ENCODE results near the gene NMRK1. TPM values are rescaled to one million over a fixed set of nuclear protein-coding genes. Genes with fewer than 3 reads are reported as not detected.

Gene NMRK1
- total RNA-seq, 1 experiment from 2014 or later = 9.7 TPM

DNA sequence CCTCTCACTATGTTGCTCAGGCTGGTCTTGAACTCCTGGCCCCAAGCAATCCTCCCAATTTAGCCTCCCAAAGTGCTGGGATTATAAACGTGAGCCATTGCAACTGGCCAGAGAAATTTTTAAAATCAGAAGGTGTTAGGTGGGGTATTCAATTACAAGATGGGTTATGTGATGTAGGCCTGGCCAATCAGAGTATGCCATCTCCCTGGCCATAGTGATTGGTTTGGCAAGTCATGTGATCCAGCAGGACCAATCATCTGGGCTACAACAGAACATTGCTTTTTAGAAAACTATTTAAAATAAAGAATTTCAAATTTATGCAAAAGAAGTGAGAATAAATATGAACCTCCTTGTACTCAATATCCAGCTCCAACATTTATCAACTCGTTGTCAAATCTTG, 22.4 kb downstream of the NMRK1 start:
- Histone ChIP-seq H3K36me3 (ENCODE audit: low read depth, low read length) (no peaks in the 10 kb centered on the region), H3K9me3 (ENCODE audit: low read length) (no peaks in the 10 kb centered on the region), H3K4me2 (ENCODE audit: low read length) (no peak overlapping the region), H3K79me2 (ENCODE audit: low read length) (no peaks in the 10 kb centered on the region), H3K27ac (ENCODE audit: low read length) (no peak overlapping the region), H2AFZ (ENCODE audit: low read length) (no peak overlapping the region), H3F3A (ENCODE audit: low read length, unreplicated experiment) (no peaks in the 10 kb centered on the region), H4K20me1 (ENCODE audit: low read length) (no peaks in the 10 kb centered on the region), H3K4me1 (ENCODE audit: insufficient read depth, low read length) (no peaks in the 10 kb centered on the region), H3K4me3 (ENCODE audit: low read length) (no peak overlapping the region), H3K9me2 (replicated peaks; ENCODE audit: low read length) (no peaks in the 10 kb centered on the region), H3K9ac (ENCODE audit: low read length) (no peak overlapping the region), H3K27me3 (ENCODE audit: low read length) (no peaks in the 10 kb centered on the region)
- DNase-seq (no peak), ATAC-seq (no peak)
- ChIA-PET POLR2A (ENCODE audit: unreplicated experiment) (no interaction called here), CTCF (no interaction called here)
- BruUV-seq (replicated peaks) = no TSS peak
- intact Hi-C loops (cut with micrococcal nuclease) = no loop called here
- TF ChIP-seq EZH2 (IDR thresholded peaks at IDR 0.05; ENCODE audit: low read length, unreplicated experiment) = no peak

DNA sequence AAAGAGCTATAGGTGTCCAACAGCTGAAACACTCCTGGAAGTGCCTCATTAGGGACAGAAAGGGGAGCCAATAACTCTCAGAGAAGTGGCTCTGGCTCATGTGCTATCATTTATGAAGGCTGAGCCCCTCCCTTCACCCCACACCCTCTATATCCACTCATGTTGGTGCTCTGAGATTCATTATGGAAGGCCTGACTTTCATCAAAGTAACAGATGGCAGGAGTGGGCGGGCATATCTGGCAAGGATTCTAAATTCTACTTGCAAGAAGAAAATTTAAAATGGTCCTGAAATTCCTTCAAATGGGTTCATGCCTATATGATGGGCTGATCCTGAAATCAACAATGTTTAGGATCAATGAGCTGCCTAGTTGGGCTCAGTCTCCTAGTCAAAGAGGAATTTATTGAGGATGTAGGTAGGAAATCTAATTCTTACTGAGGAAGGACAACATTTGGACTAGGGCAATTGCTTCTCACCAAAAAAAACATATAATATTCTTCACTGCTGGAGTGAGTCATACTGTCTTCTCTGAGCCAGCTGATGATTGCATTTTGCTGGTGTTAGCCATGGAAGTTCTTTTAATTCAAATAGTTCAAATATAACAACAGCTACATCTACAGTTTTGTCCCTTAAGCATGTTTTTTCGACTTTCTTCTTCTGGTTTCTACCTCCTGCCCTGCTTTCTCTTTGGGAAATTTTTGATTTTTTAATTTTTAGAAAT, 23.5 kb downstream of the NMRK1 start:
- H3K4me2 ChIP-seq (ENCODE audit: low read length) = no peak overlapping the region
- H3K36me3 ChIP-seq (ENCODE audit: low read depth, low read length) = no peaks in the 10 kb centered on the region
- ChIA-PET CTCF (no interaction called here), POLR2A (ENCODE audit: unreplicated experiment) (interaction anchor here (0.7 kb wide), 1 partner anchor 1733 kb away, joined by 3 read pairs; no protein-coding TSS in a partner anchor)
- H3K4me1 ChIP-seq (ENCODE audit: insufficient read depth, low read length) = no peaks in the 10 kb centered on the region
- H3K27me3 ChIP-seq (ENCODE audit: low read length) = no peaks in the 10 kb centered on the region
- DNase-seq (peak; percentile 2), ATAC-seq (peak; percentile 38; the same call in 1 of the 2 replicates)
- no peaks in the 10 kb centered on the region for H4K20me1 ChIP-seq (ENCODE audit: low read length)
- no peaks in the 10 kb centered on the region for H3K79me2 ChIP-seq (ENCODE audit: low read length)
- no peak overlapping the region for H3K4me3 ChIP-seq (ENCODE audit: low read length)
- no peak overlapping the region for H3K27ac ChIP-seq (ENCODE audit: low read length)
- no TSS peak for BruUV-seq (replicated peaks)
- no peak overlapping the region for H3K9ac ChIP-seq (ENCODE audit: low read length)
- no peak overlapping the region for H2AFZ ChIP-seq (ENCODE audit: low read length)
- intact Hi-C loops (cut with micrococcal nuclease) = loop anchor here (1.0 kb wide), 1 partner anchor 24 kb away; the partner anchor contains the start of genes NMRK1 and OSTF1
- no peaks in the 10 kb centered on the region for H3F3A ChIP-seq (ENCODE audit: low read length, unreplicated experiment)
- TF ChIP-seq, protein P1, sequence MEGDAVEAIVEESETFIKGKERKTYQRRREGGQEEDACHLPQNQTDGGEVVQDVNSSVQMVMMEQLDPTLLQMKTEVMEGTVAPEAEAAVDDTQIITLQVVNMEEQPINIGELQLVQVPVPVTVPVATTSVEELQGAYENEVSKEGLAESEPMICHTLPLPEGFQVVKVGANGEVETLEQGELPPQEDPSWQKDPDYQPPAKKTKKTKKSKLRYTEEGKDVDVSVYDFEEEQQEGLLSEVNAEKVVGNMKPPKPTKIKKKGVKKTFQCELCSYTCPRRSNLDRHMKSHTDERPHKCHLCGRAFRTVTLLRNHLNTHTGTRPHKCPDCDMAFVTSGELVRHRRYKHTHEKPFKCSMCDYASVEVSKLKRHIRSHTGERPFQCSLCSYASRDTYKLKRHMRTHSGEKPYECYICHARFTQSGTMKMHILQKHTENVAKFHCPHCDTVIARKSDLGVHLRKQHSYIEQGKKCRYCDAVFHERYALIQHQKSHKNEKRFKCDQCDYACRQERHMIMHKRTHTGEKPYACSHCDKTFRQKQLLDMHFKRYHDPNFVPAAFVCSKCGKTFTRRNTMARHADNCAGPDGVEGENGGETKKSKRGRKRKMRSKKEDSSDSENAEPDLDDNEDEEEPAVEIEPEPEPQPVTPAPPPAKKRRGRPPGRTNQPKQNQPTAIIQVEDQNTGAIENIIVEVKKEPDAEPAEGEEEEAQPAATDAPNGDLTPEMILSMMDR (conservative IDR thresholded peaks at IDR 0.05; ENCODE audit: low read depth, low read length) = no peak
- TF ChIP-seq EZH2phosphoT487 (IDR thresholded peaks at IDR 0.05; ENCODE audit: borderline replicate concordance, low read length) = no peak
- TF ChIP-seq EZH2 (IDR thresholded peaks at IDR 0.05; ENCODE audit: low read length, unreplicated experiment) = no peak
- H3K9me2 ChIP-seq (replicated peaks; ENCODE audit: low read length) = no peaks in the 10 kb centered on the region
- no peaks in the 10 kb centered on the region for H3K9me3 ChIP-seq (ENCODE audit: low read length)

DNA sequence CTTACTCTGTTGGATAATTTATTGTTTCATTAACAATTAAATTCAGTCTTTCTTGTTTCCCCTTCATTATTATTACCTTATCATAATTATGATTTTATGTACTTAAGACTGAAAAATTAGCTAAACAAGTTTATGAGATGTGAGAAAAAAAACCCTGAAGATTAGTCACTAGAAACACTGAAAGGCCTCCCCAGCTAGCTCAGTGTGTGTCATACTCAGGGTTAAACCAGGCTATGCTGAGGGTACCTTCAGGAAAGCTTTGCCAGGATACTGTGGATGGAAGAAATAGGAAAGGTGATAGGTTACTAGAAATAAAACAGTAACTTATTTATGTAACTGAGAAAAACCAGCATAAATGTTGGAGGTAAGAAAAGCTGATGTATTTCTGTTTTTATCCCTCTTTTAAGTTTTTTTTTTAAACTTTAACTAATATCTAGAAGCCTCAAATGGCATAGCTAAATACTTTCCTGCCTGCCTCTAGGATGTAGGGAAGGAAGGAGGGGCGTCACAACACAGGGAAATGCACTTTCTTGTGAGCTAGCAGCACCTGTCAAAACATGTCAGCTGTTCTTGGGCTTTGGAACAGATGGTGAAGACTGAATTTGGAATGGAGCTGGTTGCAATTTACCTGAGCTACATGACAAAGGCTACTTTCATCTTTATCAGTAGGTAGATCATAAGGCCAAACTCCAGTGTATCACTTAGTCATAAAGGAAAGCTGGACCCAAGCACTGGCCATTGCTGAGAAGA, 24.2 kb downstream of the NMRK1 start:
- H4K20me1 ChIP-seq (ENCODE audit: low read length) = no peaks in the 10 kb centered on the region
- H3K36me3 ChIP-seq (ENCODE audit: low read depth, low read length) = no peaks in the 10 kb centered on the region
- ChIA-PET CTCF (interaction anchor here (0.6 kb wide), 1 partner anchor 1238 kb away, joined by 3 read pairs; no protein-coding TSS in a partner anchor), POLR2A (ENCODE audit: unreplicated experiment) (interaction anchor here (0.6 kb wide), 1 partner anchor 25 kb away, joined by 3 read pairs; the partner anchor contains the start of gene OSTF1)
- H3K27me3 ChIP-seq (ENCODE audit: low read length) = no peaks in the 10 kb centered on the region
- peak; percentile 2 for DNase-seq
- no peak overlapping the region for H3K9ac ChIP-seq (ENCODE audit: low read length)
- no peak overlapping the region for H3K4me2 ChIP-seq (ENCODE audit: low read length)
- intact Hi-C loops (cut with micrococcal nuclease) = loop anchor here (1.0 kb wide), 1 partner anchor 25 kb away; the partner anchor contains the start of genes NMRK1 and OSTF1
- no peaks in the 10 kb centered on the region for H3F3A ChIP-seq (ENCODE audit: low read length, unreplicated experiment)
- ATAC-seq = no peak
- no peak overlapping the region for H2AFZ ChIP-seq (ENCODE audit: low read length)
- no peaks in the 10 kb centered on the region for H3K9me2 ChIP-seq (replicated peaks; ENCODE audit: low read length)
- H3K4me1 ChIP-seq (ENCODE audit: insufficient read depth, low read length) = no peaks in the 10 kb centered on the region
- BruUV-seq (replicated peaks) = no TSS peak
- TF ChIP-seq EZH2 (IDR thresholded peaks at IDR 0.05; ENCODE audit: low read length, unreplicated experiment) = no peak
- no peak for TF ChIP-seq EZH2phosphoT487 (IDR thresholded peaks at IDR 0.05; ENCODE audit: borderline replicate concordance, low read length)
- TF ChIP-seq, protein P1 (conservative IDR thresholded peaks at IDR 0.05; ENCODE audit: low read depth, low read length) = no peak
- H3K4me3 ChIP-seq (ENCODE audit: low read length) = no peak overlapping the region
- no peak overlapping the region for H3K27ac ChIP-seq (ENCODE audit: low read length)
- H3K79me2 ChIP-seq (ENCODE audit: low read length) = no peaks in the 10 kb centered on the region
- H3K9me3 ChIP-seq (ENCODE audit: low read length) = no peaks in the 10 kb centered on the region
